ENCODE results near the gene ZNF423. TPM values are rescaled to one million over a fixed set of nuclear protein-coding genes. Genes with fewer than 3 reads are reported as not detected.

Gene ZNF423
- total and polyA plus RNA-seq, 2 experiments from 2014 or later = 0.43 to 0.49 TPM

DNA sequence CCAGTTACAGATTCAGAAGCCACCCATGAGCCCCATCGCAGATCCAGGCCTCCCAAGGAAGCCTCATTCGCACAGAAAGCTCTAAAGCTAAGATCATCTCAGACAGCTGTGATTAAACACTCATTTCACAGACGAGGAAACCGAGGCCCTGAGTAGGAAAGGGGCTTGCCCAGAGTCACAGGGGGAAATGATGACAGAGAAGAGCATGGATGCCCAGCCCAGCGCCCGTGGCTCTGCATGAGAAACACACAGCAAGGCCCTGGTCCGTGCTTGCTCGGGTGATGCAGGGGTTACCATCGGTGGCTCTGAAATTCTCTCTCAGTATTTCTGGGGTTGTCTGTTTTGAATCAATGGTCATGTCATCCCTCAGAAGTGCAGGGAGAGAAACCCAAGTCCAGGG lies 372.7 kb downstream of the ZNF423 start:
- no peak for TF ChIP-seq EZH2phosphoT487 (IDR thresholded peaks at IDR 0.05; ENCODE audit: insufficient read depth, low read depth)
- TF ChIP-seq EZH2 (IDR thresholded peaks at IDR 0.05; ENCODE audit: insufficient read depth, poor library complexity, severe bottlenecking) = no peak
- Histone ChIP-seq H3K4me2 (ENCODE audit: unreplicated experiment) (no peak overlapping the region), H3K27ac (no peak overlapping the region), H3F3A (ENCODE audit: insufficient read depth) (no peaks in the 10 kb centered on the region), H3K4me3 (no peak overlapping the region), H3K4me1 (ENCODE audit: insufficient read depth) (no peaks in the 10 kb centered on the region), H3K27me3 (replicated peaks; ENCODE audit: insufficient read depth) (peaks cover 18% of the 10 kb centered on the region; the same call in 1 of the 2 replicates), H3K9me3 (ENCODE audit: low read depth) (no peaks in the 10 kb centered on the region), H3K79me2 (ENCODE audit: insufficient read depth) (no peaks in the 10 kb centered on the region), H4K20me1 (ENCODE audit: insufficient read depth) (no peaks in the 10 kb centered on the region), H3K36me3 (ENCODE audit: low read depth) (no peaks in the 10 kb centered on the region), H3K9me2 (ENCODE audit: insufficient read depth) (no peaks in the 10 kb centered on the region), H2AFZ (no peak overlapping the region), H3K9ac (no peak overlapping the region)
- 66 to 75% methylated on average over 9 of the region's 9 CpGs for WGBS, 2 experiments (ENCODE audit: low coverage in 1 of 2, low lambda C conversion rate in 2 of 2, missing lambda C conversion rate in 2 of 2)
- DNase-seq = no peak
- in situ Hi-C loops (cut with MboI) = no loop called here

DNA sequence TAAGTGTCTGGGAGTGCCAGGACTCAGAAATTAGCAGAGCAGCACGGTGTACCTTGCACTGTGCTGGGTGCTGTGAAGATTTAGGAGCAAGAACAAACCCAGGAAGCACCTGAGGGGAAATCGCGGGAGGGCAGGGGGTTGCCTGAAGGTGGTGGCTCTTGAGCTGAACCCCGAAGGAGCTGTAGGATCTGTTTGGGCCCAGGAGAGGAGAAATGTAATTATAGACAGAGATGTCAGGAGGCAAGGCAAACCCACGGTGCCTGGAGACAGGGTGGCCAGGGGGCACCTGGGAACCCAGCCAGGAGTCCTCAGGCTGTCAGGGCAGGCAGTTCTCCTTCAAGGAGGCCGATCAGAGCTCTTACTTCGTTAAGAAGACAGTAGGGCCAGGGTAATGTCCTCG lies 373.2 kb downstream of the ZNF423 start:
- H3K4me3 ChIP-seq = no peak overlapping the region
- no peaks in the 10 kb centered on the region for H3K9me2 ChIP-seq (ENCODE audit: insufficient read depth)
- no peak overlapping the region for H2AFZ ChIP-seq
- H3K36me3 ChIP-seq (ENCODE audit: low read depth) = no peaks in the 10 kb centered on the region
- H3K27me3 ChIP-seq (replicated peaks; ENCODE audit: insufficient read depth) = peaks cover 18% of the 10 kb centered on the region; the same call in 1 of the 2 replicates
- no peaks in the 10 kb centered on the region for H3K79me2 ChIP-seq (ENCODE audit: insufficient read depth)
- no peaks in the 10 kb centered on the region for H3K4me1 ChIP-seq (ENCODE audit: insufficient read depth)
- WGBS, 2 experiments (ENCODE audit: low coverage in 1 of 2, low lambda C conversion rate in 2 of 2, missing lambda C conversion rate in 2 of 2) = 32 to 40% methylated on average over 8 of the region's 8 CpGs
- no peaks in the 10 kb centered on the region for H3F3A ChIP-seq (ENCODE audit: insufficient read depth)
- H3K9ac ChIP-seq = no peak overlapping the region
- H3K27ac ChIP-seq = no peak overlapping the region
- TF ChIP-seq EZH2phosphoT487 (IDR thresholded peaks at IDR 0.05; ENCODE audit: insufficient read depth, low read depth) = no peak
- no peak for TF ChIP-seq EZH2 (IDR thresholded peaks at IDR 0.05; ENCODE audit: insufficient read depth, poor library complexity, severe bottlenecking)
- no peak overlapping the region for H3K4me2 ChIP-seq (ENCODE audit: unreplicated experiment)
- in situ Hi-C loops (cut with MboI) = no loop called here
- H3K9me3 ChIP-seq (ENCODE audit: low read depth) = no peaks in the 10 kb centered on the region
- DNase-seq = no peak
- no peaks in the 10 kb centered on the region for H4K20me1 ChIP-seq (ENCODE audit: insufficient read depth)

DNA sequence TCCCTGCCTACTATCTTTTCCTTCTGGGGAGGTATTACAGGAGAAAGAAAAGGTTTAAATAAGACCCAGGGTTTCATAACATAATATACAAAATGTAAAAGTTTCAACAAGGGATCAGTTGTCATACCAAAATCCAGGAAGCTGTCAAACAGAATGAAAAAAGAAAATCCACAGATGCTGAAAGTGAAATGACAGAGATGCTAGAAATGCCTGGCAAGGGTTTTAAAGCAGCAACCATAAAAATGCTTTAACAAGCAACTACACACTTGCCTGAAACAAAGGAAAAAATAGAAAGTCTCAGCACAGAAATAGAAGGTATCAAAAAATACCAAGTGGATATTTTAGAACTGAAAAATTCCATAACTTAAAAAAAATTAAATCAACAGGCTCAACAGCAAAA lies 377.3 kb downstream of the ZNF423 start:
- DNase-seq = no peak
- H3K4me1 ChIP-seq (ENCODE audit: insufficient read depth) = no peaks in the 10 kb centered on the region
- in situ Hi-C loops (cut with MboI) = no loop called here
- no peak overlapping the region for H3K4me2 ChIP-seq (ENCODE audit: unreplicated experiment)
- peaks cover 11% of the 10 kb centered on the region; the same call in 1 of the 2 replicates for H3K27me3 ChIP-seq (replicated peaks; ENCODE audit: insufficient read depth)
- no peaks in the 10 kb centered on the region for H3F3A ChIP-seq (ENCODE audit: insufficient read depth)
- H3K79me2 ChIP-seq (ENCODE audit: insufficient read depth) = no peaks in the 10 kb centered on the region
- H3K36me3 ChIP-seq (ENCODE audit: low read depth) = no peaks in the 10 kb centered on the region
- H4K20me1 ChIP-seq (ENCODE audit: insufficient read depth) = no peaks in the 10 kb centered on the region
- H2AFZ ChIP-seq = no peak overlapping the region
- H3K27ac ChIP-seq = no peak overlapping the region
- TF ChIP-seq EZH2 (IDR thresholded peaks at IDR 0.05; ENCODE audit: insufficient read depth, poor library complexity, severe bottlenecking) = no peak
- no peak for TF ChIP-seq EZH2phosphoT487 (IDR thresholded peaks at IDR 0.05; ENCODE audit: insufficient read depth, low read depth)
- H3K9ac ChIP-seq = no peak overlapping the region
- H3K9me3 ChIP-seq (ENCODE audit: low read depth) = no peaks in the 10 kb centered on the region
- no peaks in the 10 kb centered on the region for H3K9me2 ChIP-seq (ENCODE audit: insufficient read depth)
- no peak overlapping the region for H3K4me3 ChIP-seq

DNA sequence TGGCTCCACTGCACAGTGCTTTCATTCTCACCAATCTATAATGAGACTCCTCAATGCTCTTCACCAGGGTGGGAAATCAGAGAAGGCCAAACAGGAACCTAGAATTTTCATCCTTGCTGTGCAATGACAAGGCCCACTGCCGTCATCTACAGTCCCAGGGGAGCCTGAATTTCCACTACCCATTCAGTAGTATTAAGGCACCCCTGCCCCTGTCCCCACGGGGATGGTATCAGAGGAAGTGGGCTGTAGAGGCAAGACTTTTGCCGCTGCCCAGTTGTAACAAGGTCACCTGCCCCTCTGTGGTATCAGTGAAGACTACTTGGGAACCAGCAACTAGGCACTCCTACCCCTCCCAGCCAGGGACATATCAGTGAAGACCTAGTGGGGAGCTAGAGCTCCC lies 377.8 kb downstream of the ZNF423 start:
- Histone ChIP-seq H2AFZ (no peak overlapping the region), H3K27me3 (replicated peaks; ENCODE audit: insufficient read depth) (peaks cover 11% of the 10 kb centered on the region; the same call in 1 of the 2 replicates), H3F3A (ENCODE audit: insufficient read depth) (no peaks in the 10 kb centered on the region), H3K4me3 (no peak overlapping the region), H3K4me2 (ENCODE audit: unreplicated experiment) (no peak overlapping the region), H4K20me1 (ENCODE audit: insufficient read depth) (no peaks in the 10 kb centered on the region), H3K36me3 (ENCODE audit: low read depth) (no peaks in the 10 kb centered on the region), H3K9me3 (ENCODE audit: low read depth) (no peaks in the 10 kb centered on the region), H3K9me2 (ENCODE audit: insufficient read depth) (no peaks in the 10 kb centered on the region), H3K4me1 (ENCODE audit: insufficient read depth) (no peaks in the 10 kb centered on the region), H3K27ac (no peak overlapping the region), H3K9ac (no peak overlapping the region), H3K79me2 (ENCODE audit: insufficient read depth) (no peaks in the 10 kb centered on the region)
- in situ Hi-C loops (cut with MboI) = no loop called here
- no peak for DNase-seq
- TF ChIP-seq EZH2 (IDR thresholded peaks at IDR 0.05; ENCODE audit: insufficient read depth, poor library complexity, severe bottlenecking) (no peak), EZH2phosphoT487 (IDR thresholded peaks at IDR 0.05; ENCODE audit: insufficient read depth, low read depth) (no peak)
- WGBS, 2 experiments (ENCODE audit: low coverage in 1 of 2, low lambda C conversion rate in 2 of 2, missing lambda C conversion rate in 2 of 2) = 54 to 62% methylated on average over 3 of the region's 3 CpGs

DNA sequence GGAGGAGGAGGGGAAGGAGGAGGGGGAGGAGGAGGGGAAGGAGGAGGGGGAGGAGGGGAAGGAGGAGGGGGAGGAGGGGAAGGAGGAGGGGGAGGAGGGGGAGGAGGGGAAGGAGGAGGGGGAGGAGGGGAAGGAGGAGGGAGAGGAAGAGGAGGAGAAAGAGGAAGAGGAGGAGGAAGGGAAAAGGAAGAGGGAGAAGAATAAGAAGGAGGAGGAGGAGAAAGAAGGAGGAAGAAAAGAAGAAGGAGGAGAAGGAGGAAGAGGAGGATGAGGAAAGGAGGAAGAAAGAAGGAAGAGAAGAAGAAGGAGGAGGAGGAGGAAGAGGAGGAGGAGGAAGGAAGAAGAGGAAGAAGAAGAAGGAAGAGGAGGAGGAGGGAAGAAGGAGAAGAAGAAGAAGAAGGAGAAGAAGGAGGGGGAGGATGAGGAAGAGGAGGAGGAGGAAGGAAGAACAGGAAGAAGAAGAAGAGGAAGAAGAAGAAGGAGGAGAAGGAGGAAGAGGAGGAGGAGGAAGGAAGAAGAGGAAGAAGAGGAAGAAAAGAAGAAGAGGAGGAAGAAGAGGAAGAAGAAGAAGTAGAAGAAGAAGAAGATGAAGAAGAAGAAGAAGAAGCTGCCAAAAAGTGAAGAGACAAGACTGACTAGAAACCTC lies 378.5 kb downstream of the ZNF423 start:
- Histone ChIP-seq H3K9me3 (ENCODE audit: low read depth) (no peaks in the 10 kb centered on the region), H3K9me2 (ENCODE audit: insufficient read depth) (no peaks in the 10 kb centered on the region), H3K79me2 (ENCODE audit: insufficient read depth) (no peaks in the 10 kb centered on the region), H3K4me2 (ENCODE audit: unreplicated experiment) (no peak overlapping the region), H3K27me3 (replicated peaks; ENCODE audit: insufficient read depth) (peaks cover 11% of the 10 kb centered on the region; the same call in 1 of the 2 replicates), H3K9ac (no peak overlapping the region), H3K4me3 (no peak overlapping the region), H2AFZ (no peak overlapping the region), H3K27ac (no peak overlapping the region), H4K20me1 (ENCODE audit: insufficient read depth) (no peaks in the 10 kb centered on the region), H3F3A (ENCODE audit: insufficient read depth) (no peaks in the 10 kb centered on the region), H3K4me1 (ENCODE audit: insufficient read depth) (no peaks in the 10 kb centered on the region), H3K36me3 (ENCODE audit: low read depth) (no peaks in the 10 kb centered on the region)
- no peak for DNase-seq
- in situ Hi-C loops (cut with MboI) = no loop called here
- no peak for TF ChIP-seq EZH2 (IDR thresholded peaks at IDR 0.05; ENCODE audit: insufficient read depth, poor library complexity, severe bottlenecking)
- no peak for TF ChIP-seq EZH2phosphoT487 (IDR thresholded peaks at IDR 0.05; ENCODE audit: insufficient read depth, low read depth)

Measured in GM23248 (cell line).